DMS53 treated with DMSO at 0.1 percent for 48 hours (cell line): ENCODE results near the gene MAP1S.

Experiments
- DNase-seq: peaks from one replicate; lab custom pipeline; 2025; ENCODE audit not compliant: unreplicated experiment; lab: John Stamatoyannopoulos, UW

The MAP1S gene

DNA sequence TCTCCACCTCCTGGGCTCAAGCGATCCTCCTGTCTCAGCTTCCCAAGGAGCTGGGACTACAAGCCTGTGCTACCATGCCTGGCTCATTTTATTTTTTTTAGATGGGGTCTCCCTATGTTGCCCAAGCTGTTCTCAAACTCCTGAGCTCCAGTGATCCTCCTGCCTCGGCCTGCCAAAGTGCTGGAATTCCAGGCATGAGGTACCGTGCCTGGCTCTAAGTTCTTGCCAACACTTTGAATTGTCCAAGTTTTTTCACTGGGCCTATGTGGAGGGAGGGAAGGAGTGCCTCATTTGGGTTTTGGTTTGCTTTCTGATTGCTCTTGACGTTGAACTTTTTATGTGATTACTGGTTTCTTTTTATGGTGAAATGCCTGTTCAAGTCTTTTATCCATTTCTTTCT lies 26.7 kb upstream of the MAP1S start:
- no peak for DNase-seq

- no peak for DNase-seq
These were observed 24.1 kb upstream of the MAP1S start for GRCh38 chr19:17695198-17695597.

DNA sequence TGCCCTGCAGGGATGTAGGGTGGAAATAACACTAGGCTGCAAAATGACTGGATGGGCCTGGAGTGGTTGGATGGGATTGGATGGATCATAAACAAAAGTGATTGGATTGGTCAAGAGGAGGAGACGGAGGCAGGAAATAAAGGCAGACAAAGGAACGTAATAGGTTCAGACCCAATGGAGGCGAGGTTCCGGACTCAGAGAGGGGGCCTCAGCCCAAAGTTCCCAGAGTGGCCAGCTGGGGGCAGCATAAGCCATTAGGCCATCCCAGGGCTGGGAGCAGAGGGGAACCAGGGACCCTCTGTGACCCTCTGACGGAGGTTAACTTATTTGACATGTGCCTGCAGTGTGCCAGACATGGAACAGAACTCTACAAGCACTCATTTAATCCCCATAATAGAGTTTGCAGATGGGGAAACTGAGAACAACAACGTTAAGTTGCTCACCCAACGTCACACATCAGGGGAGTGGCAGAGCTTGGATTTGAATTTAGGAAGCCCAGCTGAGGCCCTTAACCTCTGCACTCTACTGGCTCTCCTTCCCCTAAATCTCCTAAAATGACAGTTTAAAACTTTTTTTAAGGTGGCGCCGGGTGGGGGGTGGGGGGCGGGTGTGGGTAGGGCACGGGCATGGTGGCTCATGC lies 15.3 kb upstream of the MAP1S start:
- no peak for DNase-seq

- DNase-seq: no peak
These were observed 12.5 kb upstream of the MAP1S start for GRCh38 chr19:17706750-17707181.

GRCh38 chr19:17711851-17712250 lies 7.4 kb upstream of the MAP1S start:
- no peak for DNase-seq

DNA sequence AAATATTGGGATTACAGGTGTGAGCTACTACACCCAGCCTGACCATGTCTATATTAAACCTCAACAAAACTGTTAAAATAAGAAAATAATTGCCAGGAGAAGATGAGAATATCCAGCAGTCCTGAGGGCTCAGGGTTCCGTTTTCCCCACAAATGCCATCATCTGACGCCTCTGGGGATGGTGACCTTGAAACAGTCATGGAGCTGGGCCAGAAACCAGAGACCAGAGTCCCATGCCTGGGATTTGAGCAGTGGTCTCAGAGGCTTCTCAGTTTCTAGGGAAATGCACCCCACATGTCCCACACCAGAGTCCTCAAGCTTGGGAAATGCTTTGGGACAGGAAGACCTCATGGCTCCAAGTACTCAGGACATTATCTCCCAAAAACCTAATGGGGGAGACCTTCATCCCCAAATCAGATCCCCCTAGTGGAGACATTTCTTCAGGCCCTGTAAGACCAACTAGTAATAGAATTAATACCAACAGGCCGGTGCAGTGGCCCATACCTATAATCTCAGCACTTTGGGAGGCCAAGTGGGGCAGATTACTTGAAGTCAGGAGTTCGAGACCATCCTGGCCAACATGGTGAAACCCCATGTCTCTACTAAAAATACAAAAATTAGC lies 2.9 kb upstream of the MAP1S start:
- no peak for DNase-seq

- no peak for DNase-seq
These were observed 732 bp upstream of the MAP1S start for GRCh38 chr19:17718550-17718946.

GRCh38 chr19:17719730-17720400 lies 585 bp downstream of the MAP1S start:
- DNase-seq: no peak

DNA sequence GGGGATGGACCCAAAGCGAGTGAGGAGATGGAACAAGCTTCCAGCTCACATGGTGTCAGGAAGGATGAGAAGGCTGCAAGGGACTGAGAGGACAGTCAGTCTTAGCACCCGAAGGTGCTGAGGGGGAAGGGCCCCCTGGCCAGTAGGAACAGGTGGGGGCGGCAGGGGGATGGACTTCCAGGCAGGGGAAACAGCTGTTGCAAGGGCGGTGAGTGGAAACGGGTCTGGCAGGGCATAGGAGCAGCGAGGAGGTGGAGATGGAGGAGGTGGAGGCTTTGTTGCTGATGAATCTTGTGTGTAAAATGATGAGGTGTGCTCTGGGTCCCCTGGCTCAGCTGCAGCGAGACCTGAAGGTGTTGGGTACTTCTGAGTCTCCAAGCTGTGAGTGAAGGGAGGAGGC lies 1.2 kb downstream of the MAP1S start:
- DNase-seq: no peak

GRCh38 chr19:17721111-17721628 lies 1.9 kb downstream of the MAP1S start:
- no peak for DNase-seq

GRCh38 chr19:17721821-17722220 lies 2.5 kb downstream of the MAP1S start:
- DNase-seq: no peak

GRCh38 chr19:17722655-17723240 lies 3.5 kb downstream of the MAP1S start:
- no peak for DNase-seq

GRCh38 chr19:17724655-17725054 lies 5.4 kb downstream of the MAP1S start:
- DNase-seq: no peak

- DNase-seq: no peak
These were observed 6.3 kb downstream of the MAP1S start for GRCh38 chr19:17725422-17726078.

GRCh38 chr19:17726136-17726741 lies 7.0 kb downstream of the MAP1S start:
- DNase-seq: no peak

GRCh38 chr19:17726964-17727773 lies 7.9 kb downstream of the MAP1S start:
- DNase-seq: no peak

- no peak for DNase-seq
These were observed 8.6 kb downstream of the MAP1S start for GRCh38 chr19:17727843-17728242.

GRCh38 chr19:17733127-17733526 lies 13.8 kb downstream of the MAP1S start:
- DNase-seq: no peak

GRCh38 chr19:17734146-17734545 lies 14.9 kb downstream of the MAP1S start:
- DNase-seq: no peak

DNA sequence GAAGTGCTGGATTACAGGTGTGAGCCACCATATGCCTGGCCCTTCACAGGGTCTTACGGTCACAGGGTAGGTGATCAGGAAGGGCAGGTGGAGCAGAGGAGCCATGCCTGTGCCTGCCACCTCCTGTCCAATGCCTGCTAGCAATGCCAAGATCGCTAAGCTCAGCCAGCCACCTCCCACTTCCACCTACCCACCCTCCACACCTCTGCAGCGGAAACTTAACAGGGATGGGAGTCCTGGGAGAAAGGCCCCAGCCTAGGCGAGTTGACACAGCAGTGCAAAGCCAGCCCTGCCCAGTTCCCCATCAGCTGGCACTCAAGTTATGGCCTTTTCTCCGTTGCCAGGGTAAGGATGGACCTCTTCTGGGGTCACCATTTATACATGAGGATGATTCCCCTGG lies 16.1 kb downstream of the MAP1S start:
- DNase-seq: no peak
